Skeletal muscle tissue (tissue), 4 donors: ENCODE measurements around the gene PTPRE. TPM values are rescaled to one million over a fixed set of nuclear protein-coding genes. Genes with fewer than 3 reads are reported as not detected.

Experiments used
- H3K27ac ChIP-seq: one replicate; pipeline ENCODE4 v1.7.0; 2013; ENCODE audit warnings: mild to moderate bottlenecking, low read depth, low read length, inconsistent platforms
- H3K27me3 ChIP-seq, 3 donors: one replicate each; pipeline ENCODE4 v1.7.0; 2013; ENCODE audit warnings: low read length in 3 of 3; ENCODE audit not compliant: control insufficient read depth in 3 of 3, insufficient read depth in 3 of 3
- H3K36me3 ChIP-seq, 3 donors: one replicate each; pipeline ENCODE4 v1.7.0; 2013; ENCODE audit warnings: low read length in 3 of 3; ENCODE audit not compliant: control insufficient read depth in 3 of 3, insufficient read depth in 3 of 3
- H3K4me1 ChIP-seq, 3 donors: one replicate each; pipeline ENCODE4 v1.7.0; 2013; ENCODE audit warnings: low read length in 3 of 3, mild to moderate bottlenecking in 3 of 3; ENCODE audit not compliant: control insufficient read depth in 3 of 3, insufficient read depth in 3 of 3
- H3K4me3 ChIP-seq, 3 donors: one replicate each; pipeline ENCODE4 v1.7.0; 2013; ENCODE audit warnings: low read length in 3 of 3
- H3K9ac ChIP-seq, 3 donors: one replicate each; pipeline ENCODE4 v1.7.0; 2013; ENCODE audit warnings: low read length in 3 of 3, mild to moderate bottlenecking in 3 of 3, moderate library complexity in 2 of 3, low read depth in 1 of 3
- H3K9me3 ChIP-seq, 3 donors: one replicate each; pipeline ENCODE4 v1.7.0; 2013; ENCODE audit warnings: low read length in 3 of 3; ENCODE audit not compliant: control insufficient read depth in 3 of 3
- total RNA-seq: library from RNA; depleted of rRNA; stranded (reverse); fragments of >200 nt; gene quantifications from one replicate; pipeline ENCODE4 v1.2.3, GENCODE V29; 2014
- donor health status: Osteomylitis.

The PTPRE gene
- total RNA-seq, 1 donor from 2014 or later: 7.8 TPM

GRCh38 chr10:128121750-128122412 lies 215.0 kb downstream of the PTPRE start:
- Histone ChIP-seq H3K4me1 (peaks cover 13 to 17% (median 13%) of the 10 kb centered on the region in 3 donors), H3K27ac (no peak overlapping the region), H3K9me3 (no peaks in the 10 kb centered on the region), H3K9ac (no peak overlapping the region), H3K4me3 (no peak overlapping the region), H3K36me3 (no peaks in the 10 kb centered on the region), H3K27me3 (peaks cover 17 to 34% (median 22%) of the 10 kb centered on the region in 3 donors)

DNA sequence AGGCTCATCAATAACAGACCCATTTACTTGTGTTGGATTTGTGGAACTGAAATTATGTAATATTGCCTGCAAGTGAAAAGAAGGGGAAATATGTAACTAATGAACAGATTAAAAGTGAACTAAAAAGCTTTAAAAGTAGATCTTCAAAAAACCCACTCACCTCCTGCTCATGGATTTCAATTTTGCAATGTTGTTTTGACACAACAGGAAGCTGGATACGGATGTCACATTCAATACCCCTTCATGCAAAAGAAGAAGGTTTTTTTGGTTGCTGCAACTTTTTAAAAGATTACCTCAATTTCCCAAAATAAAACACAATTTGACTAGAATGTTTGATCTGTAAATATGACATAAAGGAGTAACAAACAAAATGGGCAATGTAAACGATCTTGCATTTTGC lies 216.0 kb downstream of the PTPRE start:
- Histone ChIP-seq H3K27me3 (peaks cover 17 to 38% (median 22%) of the 10 kb centered on the region in 3 donors), H3K4me1 (peaks cover 13 to 17% (median 13%) of the 10 kb centered on the region in 3 donors), H3K9ac (no peak overlapping the region), H3K9me3 (no peaks in the 10 kb centered on the region), H3K36me3 (no peaks in the 10 kb centered on the region), H3K27ac (no peak overlapping the region), H3K4me3 (no peak overlapping the region)

GRCh38 chr10:128123846-128124245 lies 216.9 kb downstream of the PTPRE start:
- Histone ChIP-seq H3K9me3 (no peaks in the 10 kb centered on the region), H3K9ac (no peak overlapping the region), H3K27me3 (peaks cover 17 to 38% (median 22%) of the 10 kb centered on the region in 3 donors), H3K36me3 (no peaks in the 10 kb centered on the region), H3K4me1 (peaks cover 13 to 17% (median 13%) of the 10 kb centered on the region in 3 donors), H3K4me3 (no peak overlapping the region), H3K27ac (no peak overlapping the region)

- H3K9ac ChIP-seq: no peak overlapping the region
- no peak overlapping the region for H3K4me3 ChIP-seq
- no peaks in the 10 kb centered on the region for H3K36me3 ChIP-seq
- H3K27me3 ChIP-seq: peaks cover 17 to 33% (median 22%) of the 10 kb centered on the region in 3 donors
- no peak overlapping the region for H3K27ac ChIP-seq
- H3K9me3 ChIP-seq: no peaks in the 10 kb centered on the region
- H3K4me1 ChIP-seq: peaks cover 13 to 17% (median 13%) of the 10 kb centered on the region in 3 donors
Measured at GRCh38 chr10:128124813-128125403, 218.0 kb downstream of the PTPRE start.

GRCh38 chr10:128125416-128125943 lies 218.6 kb downstream of the PTPRE start:
- peaks cover 13 to 17% (median 13%) of the 10 kb centered on the region in 3 donors for H3K4me1 ChIP-seq
- peaks cover 17 to 33% (median 22%) of the 10 kb centered on the region in 3 donors for H3K27me3 ChIP-seq

GRCh38 chr10:128125944-128126764 lies 219.3 kb downstream of the PTPRE start, which contains the start of gene MKI67:
Gene MKI67 (minus strand): TSS chr10:128126423. CDS start chr10:128125667, 756 bp downstream.
- peak within 1 kb of the TSS; percentile 56 to 69 (median 58) for H3K4me3 ChIP-seq
- H3K9me3 ChIP-seq: no peaks in the 10 kb centered on the region
- no peak within 1 kb of the TSS for H3K9ac ChIP-seq
- peaks cover 17 to 33% (median 22%) of the 10 kb centered on the region in 3 donors for H3K27me3 ChIP-seq
- H3K4me1 ChIP-seq: peaks cover 13 to 17% (median 13%) of the 10 kb centered on the region in 3 donors
- no peak within 1 kb of the TSS for H3K27ac ChIP-seq
- no peaks in the 10 kb centered on the region for H3K36me3 ChIP-seq

More at GRCh38 chr10:128125416-128125943, 218.6 kb downstream of the PTPRE start:
- Histone ChIP-seq H3K4me3 (peak overlapping the region; percentile 38 to 69 (median 58)), H3K9ac (no peak overlapping the region), H3K9me3 (no peaks in the 10 kb centered on the region), H3K36me3 (no peaks in the 10 kb centered on the region), H3K27ac (no peak overlapping the region)

- no peak overlapping the region for H3K9ac ChIP-seq
- H3K27ac ChIP-seq: no peak overlapping the region
- H3K36me3 ChIP-seq: no peaks in the 10 kb centered on the region
- H3K9me3 ChIP-seq: no peaks in the 10 kb centered on the region
- peaks cover 13 to 17% (median 13%) of the 10 kb centered on the region in 3 donors for H3K4me1 ChIP-seq
- H3K4me3 ChIP-seq: no peak overlapping the region
- peaks cover 15 to 28% (median 20%) of the 10 kb centered on the region in 3 donors for H3K27me3 ChIP-seq
Measured at GRCh38 chr10:128128582-128128981, 221.7 kb downstream of the PTPRE start.

DNA sequence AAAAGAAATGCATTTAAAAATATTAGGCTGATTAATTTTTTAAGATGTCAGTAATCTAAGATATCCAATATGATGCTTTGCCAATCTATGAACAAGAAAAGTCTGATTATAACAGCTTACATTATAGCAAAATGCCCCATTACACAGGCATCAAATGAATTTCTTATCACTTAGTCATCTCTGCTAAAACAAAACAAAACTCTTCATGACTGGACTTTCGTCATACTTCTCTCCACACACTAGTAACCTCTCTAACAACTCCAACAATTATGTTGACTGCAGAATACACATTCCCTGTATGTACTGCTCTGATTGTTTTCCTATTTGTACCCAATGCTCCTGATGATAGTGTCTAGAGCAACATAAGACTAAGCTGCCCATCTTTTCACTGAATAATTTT lies 223.1 kb downstream of the PTPRE start:
- Histone ChIP-seq H3K9ac (no peak overlapping the region), H3K27ac (no peak overlapping the region), H3K4me3 (no peak overlapping the region), H3K9me3 (no peaks in the 10 kb centered on the region), H3K36me3 (no peaks in the 10 kb centered on the region), H3K4me1 (peaks cover 10 to 12% (median 10%) of the 10 kb centered on the region in 3 donors), H3K27me3 (peaks cover 5 to 14% (median 6%) of the 10 kb centered on the region in 3 donors)
